Endothelial cell of umbilical vein (primary cell): ENCODE measurements around the gene TMEM186.

Experiments
- CTCF ChIP-seq, 2 donors: IDR thresholded peaks; 1 replicate in 1 of 2; 2 replicates in 1 of 2; pipeline ENCODE4 v1.5.1; 2011; ENCODE audit warnings: low read length in 2 of 2, mild to moderate bottlenecking in 2 of 2, moderate library complexity in 2 of 2, control low read depth in 1 of 2, inconsistent platforms in 1 of 2, low read depth in 1 of 2; ENCODE audit not compliant: insufficient read depth in 1 of 2; ENCODE audit errors: extremely low read depth in 1 of 2
- EZH2 ChIP-seq: IDR thresholded peaks from 2 replicates; pipeline ENCODE4 v1.6.1; 2012; ENCODE audit warnings: borderline replicate concordance, low read depth, mild to moderate bottlenecking, moderate library complexity, low read length, inconsistent platforms; ENCODE audit not compliant: severe bottlenecking
- FOS ChIP-seq: IDR thresholded peaks from 2 replicates; pipeline ENCODE4 v1.6.1; 2011; ENCODE audit warnings: mild to moderate bottlenecking, low read length, moderate library complexity, borderline replicate concordance; ENCODE audit not compliant: insufficient read depth
- GATA2 ChIP-seq: IDR thresholded peaks from 2 replicates; pipeline ENCODE4 v1.7.0; 2011; ENCODE audit warnings: low read depth, mild to moderate bottlenecking, moderate library complexity, mixed read lengths, low read length; ENCODE audit not compliant: insufficient read length, insufficient read depth
- JUN ChIP-seq: IDR thresholded peaks from 2 replicates; pipeline ENCODE4 v1.6.1; 2011; ENCODE audit warnings: borderline replicate concordance, low read depth; ENCODE audit not compliant: insufficient read length, insufficient read depth
- MAX ChIP-seq: IDR thresholded peaks from 2 replicates; pipeline ENCODE4 v1.6.1; 2011; ENCODE audit not compliant: insufficient read depth, insufficient read length
- POLR2A ChIP-seq: IDR thresholded peaks from 2 replicates; pipeline ENCODE4 v1.6.1; 2012; ENCODE audit warnings: low read depth, mild to moderate bottlenecking, control low read depth, low read length
- POLR2AphosphoS5 ChIP-seq: IDR thresholded peaks from 2 replicates; pipeline ENCODE4 v1.6.1; 2012; ENCODE audit warnings: low read depth, mild to moderate bottlenecking, control low read depth, low read length, moderate library complexity; ENCODE audit not compliant: insufficient read depth

GRCh38 chr16:8798174-8798527, 712 bp upstream of the TMEM186 start:
- TF ChIP-seq CTCF (IDR thresholded peaks at IDR 0.05; ENCODE audit: extremely low read depth in 1 of 2, insufficient read depth in 1 of 2, low read depth in 1 of 2, low read length in 2 of 2) (no peak), JUN (no peak), MAX (no peak), POLR2AphosphoS5 (no peak), EZH2 (no peak), FOS (no peak), GATA2 (no peak), POLR2A (no peak)
